ENCODE measurements around the gene FAM13A. TPM values are rescaled to one million over a fixed set of nuclear protein-coding genes. Genes with fewer than 3 reads are reported as not detected.
"Not testable (repeated sequence)": the region's sequence is repeated elsewhere in the genome, so short reads cannot be mapped to it uniquely, and the experiment has no call there.

FAM13A gene
- total RNA-seq, 1 experiment from 2014 or later: 15.1 TPM

DNA sequence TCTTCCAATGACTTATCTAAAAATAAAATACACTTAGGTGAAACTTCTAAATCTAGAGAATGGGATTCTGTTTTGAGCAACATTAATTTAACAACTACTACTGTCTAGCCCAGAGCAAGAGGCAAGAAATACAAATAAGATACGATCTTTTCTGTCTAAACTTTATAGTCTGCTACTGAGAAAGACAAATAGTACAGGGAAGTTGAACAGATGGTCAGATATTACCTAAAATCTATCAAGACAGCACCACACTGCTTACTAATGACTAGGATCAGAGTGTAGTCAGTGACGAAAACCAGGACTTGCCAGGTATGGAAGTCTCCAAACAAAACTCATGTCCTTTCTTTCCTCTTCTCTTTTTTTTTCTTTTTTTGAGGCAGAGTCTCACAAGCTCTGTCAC is 7.1 kb downstream of the FAM13A start:
- no peak for DNase-seq (ENCODE audit: low read depth, low spot score)
- in situ Hi-C loops (cut with HindIII; ENCODE audit: low pct_unique_long_range_greater_than_20kb, low sequenced_read_pairs): no loop called here

DNA sequence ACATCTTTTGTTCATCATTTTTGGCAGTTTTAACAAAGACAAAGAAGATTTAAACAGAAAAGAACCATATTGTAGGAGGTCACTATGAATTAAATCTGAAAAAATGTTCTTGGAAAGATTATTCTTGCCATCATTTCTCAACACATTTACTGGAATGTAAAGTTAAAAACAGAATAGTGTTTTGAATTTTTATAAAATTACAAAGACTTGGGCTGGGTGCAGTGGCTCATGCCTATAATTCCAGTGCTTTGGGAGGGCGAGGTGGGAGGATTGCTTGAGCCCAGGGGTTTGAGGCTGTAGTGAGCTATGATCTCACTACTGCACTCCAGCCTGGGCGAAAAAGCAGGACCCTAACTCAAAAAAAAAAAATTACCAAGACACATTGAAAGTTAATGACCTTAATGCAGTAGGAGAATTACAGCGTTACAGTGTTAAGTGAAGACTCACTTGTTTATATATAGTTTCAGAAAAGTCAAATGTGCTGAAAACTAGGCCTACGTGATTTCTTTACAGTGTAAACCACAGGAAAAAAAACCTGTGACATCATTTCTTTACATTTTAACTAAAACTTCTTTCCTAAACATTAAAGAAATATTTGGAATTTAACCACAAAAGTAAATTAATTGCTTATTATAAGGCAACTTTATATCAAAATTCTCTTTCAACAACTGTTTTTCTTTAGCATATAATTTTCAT is 7.9 kb downstream of the FAM13A start:
- in situ Hi-C loops (cut with HindIII; ENCODE audit: low pct_unique_long_range_greater_than_20kb, low sequenced_read_pairs): no loop called here
- no peak for DNase-seq (ENCODE audit: low read depth, low spot score)

DNA sequence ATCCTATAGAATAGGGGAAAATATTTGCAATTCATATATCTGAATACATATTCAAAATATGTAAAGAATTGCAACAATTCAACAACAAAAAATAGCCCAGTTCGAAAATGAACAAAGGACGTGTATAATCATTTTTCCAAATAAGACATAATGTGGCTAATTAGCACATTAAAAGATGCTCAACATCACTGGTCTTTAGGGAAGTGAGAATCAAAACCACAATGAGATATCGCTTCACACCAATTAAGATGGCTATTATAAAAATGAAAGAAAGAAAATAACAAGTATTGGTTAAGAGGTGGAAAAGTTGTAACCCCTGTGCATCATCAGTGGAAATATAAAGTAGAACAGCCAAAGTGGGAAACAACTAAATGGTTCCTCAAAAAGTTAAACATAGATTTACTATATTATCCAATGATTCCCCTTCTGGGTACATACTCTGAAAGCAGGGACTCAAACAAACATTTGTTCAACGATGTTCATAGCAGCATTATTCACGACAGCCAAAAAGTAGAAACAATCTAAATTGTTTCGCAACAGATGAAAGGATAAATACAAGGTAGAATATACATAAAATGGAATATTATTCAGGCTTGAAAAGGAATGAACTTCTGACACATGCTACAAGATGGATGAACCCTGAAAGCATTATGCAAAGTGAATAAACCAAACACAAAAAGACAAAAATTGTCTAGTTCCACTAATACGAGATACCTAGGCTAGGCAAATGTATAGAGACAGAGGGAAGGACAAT is 12.7 kb downstream of the FAM13A start:
- in situ Hi-C loops (cut with HindIII; ENCODE audit: low pct_unique_long_range_greater_than_20kb, low sequenced_read_pairs): no loop called here
- DNase-seq (ENCODE audit: low read depth, low spot score): no peak

DNA sequence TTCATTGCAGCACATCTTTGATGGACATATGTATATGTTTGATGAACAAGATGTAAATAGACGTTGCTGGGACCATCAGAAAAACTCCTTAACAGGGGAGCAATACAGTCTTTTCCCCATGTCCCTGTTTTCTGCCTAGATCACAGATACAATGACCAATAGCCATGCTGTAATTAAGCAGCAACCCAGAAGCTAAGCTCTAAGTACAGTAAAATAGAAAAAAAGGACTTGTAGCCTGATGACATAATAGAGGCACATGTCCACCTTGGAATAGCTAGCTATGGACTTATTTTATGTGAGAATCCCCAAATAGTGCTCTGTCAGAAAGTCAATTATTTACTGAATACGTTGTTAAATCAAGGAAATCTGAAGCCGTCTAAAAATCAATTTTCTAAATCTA is 14.9 kb downstream of the FAM13A start:
- in situ Hi-C loops (cut with HindIII; ENCODE audit: low pct_unique_long_range_greater_than_20kb, low sequenced_read_pairs): no loop called here
- DNase-seq (ENCODE audit: low read depth, low spot score): no peak

DNA sequence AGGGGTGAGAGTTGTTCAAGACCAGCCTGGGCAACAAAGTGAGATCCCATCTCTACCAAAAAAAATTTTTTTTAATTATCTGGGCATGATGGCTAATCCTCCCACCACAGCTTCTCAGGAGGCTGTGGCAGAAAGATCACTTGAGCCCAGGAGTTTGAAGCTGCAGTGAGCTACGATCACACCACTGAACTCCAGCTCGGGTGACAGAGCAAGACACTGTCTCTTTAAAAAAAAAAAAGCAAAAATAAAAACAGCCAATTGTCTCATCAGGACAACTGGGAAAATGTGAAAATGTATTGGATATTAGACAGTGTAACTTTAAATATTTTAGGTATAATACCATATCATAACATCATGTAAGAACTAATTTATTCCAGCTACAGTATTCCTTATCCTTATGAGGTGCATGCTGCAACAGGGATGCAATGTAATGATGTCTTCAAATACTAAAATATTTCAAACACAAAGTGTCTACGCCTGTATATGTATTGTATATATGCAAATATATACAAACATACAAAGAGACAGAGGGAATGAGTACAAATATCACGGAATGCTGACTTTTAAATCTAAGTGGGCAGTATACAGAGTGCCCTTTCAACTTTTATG is 17.2 kb downstream of the FAM13A start:
- DNase-seq (ENCODE audit: low read depth, low spot score): no peak
- in situ Hi-C loops (cut with HindIII; ENCODE audit: low pct_unique_long_range_greater_than_20kb, low sequenced_read_pairs): no loop called here

DNA sequence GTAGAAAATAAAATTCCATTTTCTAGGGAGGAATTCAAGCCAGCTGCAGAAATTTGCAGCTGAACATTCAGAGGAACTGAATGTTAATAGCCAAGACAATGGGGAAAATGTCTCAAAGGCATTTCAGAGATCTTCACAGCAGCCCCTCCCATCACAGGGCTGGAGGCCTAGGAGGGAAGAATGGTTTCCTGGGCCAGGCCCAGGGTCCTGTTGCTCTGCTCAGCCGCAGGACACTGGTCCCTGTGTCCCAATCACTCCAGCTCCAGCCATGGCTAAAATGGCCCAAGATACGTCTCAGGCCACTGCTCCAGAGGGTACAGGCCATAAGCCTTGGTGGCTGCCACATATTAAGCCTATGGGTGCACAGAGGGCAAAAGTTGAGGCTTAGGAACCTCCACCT is 20.4 kb downstream of the FAM13A start:
- in situ Hi-C loops (cut with HindIII; ENCODE audit: low pct_unique_long_range_greater_than_20kb, low sequenced_read_pairs): no loop called here

DNA sequence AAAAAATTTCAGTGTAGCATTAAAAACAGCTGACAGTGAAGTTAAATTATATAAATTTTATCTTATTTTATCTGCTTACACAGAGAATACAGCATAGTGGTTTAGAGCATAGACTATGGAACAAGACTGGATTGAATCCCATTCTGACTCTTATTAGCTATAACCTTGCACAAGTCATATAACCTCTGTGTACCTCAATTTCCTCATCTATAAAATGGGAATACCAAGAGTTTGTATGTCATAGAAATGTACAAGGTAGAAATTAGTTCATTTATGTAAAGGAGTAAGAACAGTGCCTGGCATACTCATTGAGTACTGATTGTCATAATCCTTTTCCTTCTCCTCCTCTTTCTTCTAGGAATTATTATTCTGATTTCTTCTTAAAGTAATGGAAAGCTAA is 25.7 kb downstream of the FAM13A start:
- no peak for DNase-seq (ENCODE audit: low read depth, low spot score)
- in situ Hi-C loops (cut with HindIII; ENCODE audit: low pct_unique_long_range_greater_than_20kb, low sequenced_read_pairs): no loop called here

More for the DNA sequence above, 20.4 kb downstream of the FAM13A start:
- DNase-seq (ENCODE audit: low read depth, low spot score): no peak

DNA sequence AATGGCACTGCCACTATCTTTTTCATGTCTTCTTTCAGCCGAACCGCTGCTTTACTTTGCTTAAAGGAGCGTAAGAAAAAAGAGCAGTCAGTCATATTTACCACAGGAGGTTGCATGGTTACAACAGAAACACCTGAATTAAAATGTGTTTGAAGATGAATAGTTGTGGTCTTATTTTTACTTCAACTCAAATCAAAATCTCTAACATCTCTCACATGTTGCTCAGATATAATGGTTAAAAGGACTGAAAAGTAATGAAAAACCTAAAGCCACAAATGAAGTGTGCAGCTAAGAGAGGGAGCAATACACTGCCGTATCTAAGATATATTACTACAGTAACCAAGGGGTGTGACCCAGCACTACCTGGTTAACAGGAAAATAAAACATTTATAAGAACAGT is 27.4 kb downstream of the FAM13A start:
- no peak for DNase-seq (ENCODE audit: low read depth, low spot score)
- in situ Hi-C loops (cut with HindIII; ENCODE audit: low pct_unique_long_range_greater_than_20kb, low sequenced_read_pairs): no loop called here

DNA sequence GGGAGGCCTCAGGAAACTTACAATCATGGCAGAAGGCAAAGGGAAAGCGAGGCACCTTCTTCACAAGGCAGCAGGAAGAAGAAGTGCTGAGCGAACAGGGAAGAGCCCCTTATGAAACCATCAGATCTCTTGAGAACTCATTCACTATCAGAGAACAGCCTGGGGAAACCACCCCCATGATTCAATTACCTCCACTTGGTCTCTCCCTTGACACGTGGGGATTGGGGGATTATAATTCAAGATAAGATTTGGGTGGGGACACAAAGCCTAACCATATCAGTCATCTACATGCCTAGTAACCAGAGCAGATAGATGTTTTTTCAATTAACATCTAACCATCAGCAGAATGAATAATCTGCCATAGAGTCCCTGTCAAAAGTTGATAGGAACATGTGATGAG is 30.4 kb downstream of the FAM13A start:
- in situ Hi-C loops (cut with HindIII; ENCODE audit: low pct_unique_long_range_greater_than_20kb, low sequenced_read_pairs): no loop called here
- DNase-seq (ENCODE audit: low read depth, low spot score): no peak

DNA sequence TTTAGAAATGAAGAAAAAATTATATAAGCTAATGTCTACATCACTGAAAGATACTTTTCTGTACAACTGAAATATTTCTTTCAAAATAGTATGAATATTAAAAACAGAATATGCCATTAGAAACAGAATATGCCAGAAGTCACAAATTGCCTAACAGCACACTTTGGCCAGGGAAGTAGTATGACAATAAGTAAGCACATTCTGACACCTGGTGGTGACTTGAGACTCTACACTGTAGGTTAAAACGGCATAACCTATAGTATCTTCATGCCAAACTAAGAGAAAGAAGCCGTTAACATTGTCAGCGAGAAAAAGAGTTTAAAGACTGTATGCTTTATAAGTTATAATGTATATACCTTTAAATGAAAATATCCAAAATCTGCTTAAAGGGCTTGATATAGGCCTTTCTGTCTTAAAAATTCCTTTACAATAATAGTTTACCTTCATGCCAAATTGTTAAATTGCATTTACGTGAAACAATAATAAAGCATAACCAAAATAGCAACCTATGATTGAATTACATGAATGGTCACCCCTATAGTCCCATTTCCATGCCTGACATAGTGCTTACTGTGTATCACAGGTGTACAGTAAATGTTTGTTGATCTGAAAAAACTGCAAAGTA is 32.8 kb downstream of the FAM13A start:
- DNase-seq (ENCODE audit: low read depth, low spot score): peak; percentile 79
- in situ Hi-C loops (cut with HindIII; ENCODE audit: low pct_unique_long_range_greater_than_20kb, low sequenced_read_pairs): no loop called here

DNA sequence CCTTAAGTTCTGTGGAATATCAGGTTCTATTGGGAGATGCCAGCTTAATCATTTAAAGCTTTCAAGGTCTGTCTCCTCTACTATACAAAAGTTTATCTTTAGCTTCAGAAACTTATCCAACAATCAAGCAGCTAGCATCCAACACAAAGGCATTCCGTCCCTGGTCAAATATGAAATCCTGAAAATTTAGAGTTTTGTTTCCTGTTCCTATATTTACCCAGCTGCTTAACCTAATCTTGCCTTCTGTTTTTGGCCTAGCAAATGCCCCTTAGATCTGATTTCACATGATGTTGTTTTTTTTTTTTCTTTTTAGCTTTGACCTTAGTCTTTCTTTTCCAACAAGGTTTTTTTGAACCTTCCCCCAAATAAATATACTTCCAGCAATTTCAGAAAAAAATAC is 33.8 kb downstream of the FAM13A start:
- no peak for DNase-seq (ENCODE audit: low read depth, low spot score)
- in situ Hi-C loops (cut with HindIII; ENCODE audit: low pct_unique_long_range_greater_than_20kb, low sequenced_read_pairs): no loop called here

DNA sequence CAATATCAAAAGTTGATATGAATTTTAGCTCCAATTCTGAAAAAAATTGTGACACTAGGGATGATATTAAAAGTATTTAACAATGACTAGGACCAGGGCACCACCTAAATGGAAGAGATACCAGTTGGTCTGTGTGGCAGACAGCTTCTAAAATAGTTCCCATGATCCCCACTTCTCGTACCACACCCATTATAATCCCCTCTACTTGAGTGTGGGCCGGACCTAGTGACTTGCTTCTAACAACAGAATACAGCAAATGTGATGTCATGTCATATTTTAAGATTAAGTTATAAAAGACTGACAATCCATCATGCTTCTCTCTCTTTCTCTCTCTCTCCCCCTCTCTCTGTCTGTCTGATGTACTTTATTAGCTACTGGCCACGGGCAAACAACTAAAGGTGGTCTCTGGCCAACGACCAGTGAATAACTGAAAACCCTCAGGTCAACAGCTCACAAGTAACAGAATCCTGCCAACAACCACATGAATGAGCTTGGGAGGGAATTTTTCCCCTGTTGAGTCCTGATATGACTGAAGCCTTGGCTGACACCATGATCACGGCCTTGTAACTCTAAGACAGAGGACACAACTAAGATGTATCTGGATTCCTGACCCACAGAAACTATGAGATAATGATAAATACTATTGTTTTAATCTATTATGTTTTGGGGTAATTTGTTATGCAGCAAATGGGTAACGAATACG is 34.4 kb downstream of the FAM13A start:
- in situ Hi-C loops (cut with HindIII; ENCODE audit: low pct_unique_long_range_greater_than_20kb, low sequenced_read_pairs): no loop called here
- DNase-seq (ENCODE audit: low read depth, low spot score): no peak

DNA sequence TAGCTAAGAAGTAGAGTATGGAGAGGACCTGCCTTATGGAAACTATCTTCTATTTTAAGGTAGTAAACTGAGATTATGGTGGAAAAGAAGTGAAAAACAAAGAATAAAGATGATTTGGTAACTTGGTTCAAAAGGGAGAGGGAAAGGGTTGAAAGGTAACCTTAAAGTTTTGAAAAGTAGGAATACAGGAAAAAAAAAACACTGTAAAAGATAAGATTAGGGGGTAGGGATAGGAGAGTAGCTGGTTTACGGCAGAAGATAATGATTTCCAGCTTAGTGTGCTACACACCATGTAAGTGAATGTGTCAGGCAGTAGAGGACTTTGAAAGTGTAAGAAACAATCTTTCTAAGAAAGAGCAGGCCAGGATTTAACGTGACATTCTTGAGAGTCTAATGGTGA is 35.3 kb downstream of the FAM13A start:
- no peak for DNase-seq (ENCODE audit: low read depth, low spot score)
- in situ Hi-C loops (cut with HindIII; ENCODE audit: low pct_unique_long_range_greater_than_20kb, low sequenced_read_pairs): no loop called here

DNA sequence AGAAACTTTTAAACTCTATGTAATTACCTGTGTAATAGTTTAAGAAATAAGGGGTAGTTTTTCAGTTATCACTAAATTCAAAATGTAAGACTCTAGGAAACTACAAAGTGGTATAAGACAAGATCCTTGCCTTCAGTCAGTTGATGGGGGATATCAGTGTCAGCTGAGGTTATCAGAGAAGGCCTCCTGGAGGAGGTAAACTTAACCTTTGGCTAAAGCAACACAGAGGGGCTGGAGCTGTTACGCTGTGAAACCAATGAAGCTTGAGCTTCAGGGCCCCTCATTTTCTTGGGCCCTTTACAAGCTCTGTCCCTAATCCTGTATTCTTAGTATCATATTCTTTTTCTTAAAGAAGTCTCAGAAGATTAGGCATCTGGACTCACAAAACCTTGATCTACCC is 35.9 kb downstream of the FAM13A start:
- no peak for DNase-seq (ENCODE audit: low read depth, low spot score)
- in situ Hi-C loops (cut with HindIII; ENCODE audit: low pct_unique_long_range_greater_than_20kb, low sequenced_read_pairs): no loop called here

DNA sequence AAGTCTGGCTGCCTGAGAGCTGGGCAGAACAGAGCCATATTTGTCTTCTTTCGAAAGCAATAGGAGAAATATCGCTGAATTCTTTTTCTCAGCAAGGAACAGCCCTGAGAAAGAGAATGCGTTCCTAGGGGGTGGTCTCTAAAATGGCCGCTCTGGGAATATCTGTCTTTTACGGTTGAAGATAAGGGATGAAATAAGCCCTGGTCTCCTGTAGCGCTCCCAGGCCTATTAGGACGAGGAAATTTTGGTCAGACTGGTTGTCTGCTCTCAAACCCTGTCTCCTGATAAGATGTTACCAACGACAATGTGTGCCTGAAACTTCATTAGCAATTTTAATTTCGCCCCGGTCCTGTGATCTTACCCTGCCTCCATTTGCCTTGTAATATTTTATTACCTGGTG is 42.1 kb downstream of the FAM13A start:
- DNase-seq (ENCODE audit: low read depth, low spot score); in situ Hi-C loops (cut with HindIII; ENCODE audit: low pct_unique_long_range_greater_than_20kb, low sequenced_read_pairs): not testable (repeated sequence)

DNA sequence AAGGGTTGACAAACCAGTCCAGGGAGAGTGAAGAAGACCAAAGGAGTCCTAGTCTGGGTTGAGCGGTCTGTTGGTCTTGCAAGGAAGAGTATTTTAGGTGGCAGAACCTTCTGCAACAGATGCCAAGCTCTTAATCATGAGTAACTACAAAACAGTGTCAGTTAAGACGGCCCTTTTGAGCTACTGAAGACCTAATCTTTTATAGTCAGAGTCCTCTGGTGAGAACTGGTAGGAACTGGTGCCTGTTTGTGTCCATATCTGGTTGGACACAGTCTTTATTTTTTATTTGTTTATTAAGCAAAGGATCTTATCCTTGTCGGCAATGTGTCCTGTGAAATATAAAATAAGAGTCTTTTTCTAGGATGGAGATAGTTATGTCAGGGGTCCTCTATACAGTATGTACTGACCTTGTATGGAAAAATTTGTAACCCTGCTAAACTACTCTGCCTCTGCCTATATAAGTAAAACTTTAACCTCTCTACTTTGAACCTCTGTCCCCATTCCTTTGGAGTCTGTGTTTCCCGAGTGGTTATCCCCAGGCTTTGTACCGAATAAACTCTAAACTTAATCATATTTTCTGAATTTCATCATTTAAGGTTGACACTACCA is 47.1 kb downstream of the FAM13A start:
- DNase-seq (ENCODE audit: low read depth, low spot score): no peak
- in situ Hi-C loops (cut with HindIII; ENCODE audit: low pct_unique_long_range_greater_than_20kb, low sequenced_read_pairs): no loop called here

DNA sequence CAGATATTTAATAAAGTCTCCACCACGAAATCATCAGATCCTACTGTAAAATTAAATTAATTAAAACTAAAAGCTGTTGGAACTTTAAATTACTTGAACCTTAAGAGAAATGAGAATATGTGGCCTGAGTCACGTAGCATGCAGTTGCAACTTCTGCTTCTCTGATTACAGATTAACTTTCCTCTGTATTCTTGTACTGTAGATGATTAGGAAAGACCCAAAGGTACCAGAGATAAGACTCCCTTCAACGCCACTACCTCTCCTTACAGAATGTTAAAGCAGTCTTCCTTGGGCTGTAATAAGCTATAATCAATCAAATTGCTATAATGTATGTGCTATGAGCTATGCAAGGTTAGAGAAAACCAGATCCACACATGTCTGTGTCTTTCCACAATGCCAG is 47.9 kb downstream of the FAM13A start:
- in situ Hi-C loops (cut with HindIII; ENCODE audit: low pct_unique_long_range_greater_than_20kb, low sequenced_read_pairs): no loop called here
- no peak for DNase-seq (ENCODE audit: low read depth, low spot score)

DNA sequence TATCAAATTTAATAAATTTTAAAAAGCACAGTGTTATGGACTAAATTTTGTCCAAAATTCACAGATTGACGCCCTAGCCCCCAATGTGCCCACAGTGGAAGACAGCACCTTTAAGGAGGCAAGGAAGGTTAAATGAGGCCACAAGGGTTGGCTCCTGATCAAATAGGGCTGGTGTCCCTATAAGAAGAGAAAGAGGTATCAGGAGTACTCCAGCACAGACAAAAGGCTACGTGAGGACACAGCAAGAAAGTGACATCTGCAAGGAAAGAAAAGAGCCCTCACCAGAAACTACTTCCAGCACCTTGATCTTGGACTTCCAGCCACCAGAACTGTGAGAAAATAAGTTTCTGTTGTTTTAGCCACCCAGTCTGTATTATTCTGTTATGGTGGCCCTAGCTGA is 48.8 kb downstream of the FAM13A start:
- in situ Hi-C loops (cut with HindIII; ENCODE audit: low pct_unique_long_range_greater_than_20kb, low sequenced_read_pairs): no loop called here
- no peak for DNase-seq (ENCODE audit: low read depth, low spot score)
